ENCODE measurements around the gene MRPS7.

DNA sequence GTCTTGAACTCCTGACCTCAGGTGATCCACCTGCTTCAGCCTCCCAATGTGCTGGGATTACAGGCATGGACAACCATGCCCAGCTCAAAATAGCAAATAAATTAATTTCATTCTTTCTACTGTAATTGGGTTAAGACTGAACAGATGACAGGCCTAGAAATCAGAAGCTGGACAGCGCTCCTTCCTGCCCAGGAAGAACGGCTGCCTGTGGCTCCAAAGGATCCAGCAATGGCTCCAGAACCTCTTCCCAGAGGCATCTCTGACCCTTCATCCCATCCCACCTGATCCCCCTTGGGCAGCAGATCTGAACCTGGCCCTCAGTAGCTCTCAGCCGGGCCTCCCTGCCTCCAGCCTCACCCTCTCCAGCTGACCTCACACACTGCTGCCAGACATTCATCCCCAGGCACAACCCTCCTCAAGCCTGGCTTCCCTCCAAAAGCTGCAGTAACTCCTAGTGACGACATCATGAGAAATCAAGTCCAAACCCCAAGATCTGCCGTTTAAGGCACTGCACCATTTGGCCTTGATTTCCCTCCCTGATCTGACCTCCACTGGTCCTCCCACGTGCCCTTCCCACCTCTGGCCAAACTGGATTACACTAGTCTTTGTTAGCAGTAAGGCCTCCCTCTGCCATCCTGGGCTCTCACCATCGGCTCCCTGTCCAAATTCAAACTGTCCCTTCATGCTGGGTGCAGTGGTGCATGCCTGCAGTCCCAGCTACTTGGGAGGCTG lies 12.5 kb downstream of the MRPS7 start:
- TF ChIP-seq EZH2 (IDR thresholded peaks at IDR 0.05; ENCODE audit: borderline replicate concordance, low read depth, low read length, severe bottlenecking) (no peak), POLR2AphosphoS5 (IDR thresholded peaks at IDR 0.05; ENCODE audit: insufficient read depth, low read depth, low read length) (no peak), JUN (IDR thresholded peaks at IDR 0.05; ENCODE audit: borderline replicate concordance, insufficient read depth, insufficient read length, low read depth) (no peak), MAX (IDR thresholded peaks at IDR 0.05; ENCODE audit: insufficient read depth, insufficient read length) (no peak), POLR2A (IDR thresholded peaks at IDR 0.05; ENCODE audit: low read depth, low read length) (no peak), GATA2 (IDR thresholded peaks at IDR 0.05; ENCODE audit: insufficient read depth, insufficient read length, low read depth, low read length) (no peak), MYC (IDR thresholded peaks at IDR 0.05; ENCODE audit: low read depth, low read length) (no peak), FOS (IDR thresholded peaks at IDR 0.05; ENCODE audit: borderline replicate concordance, insufficient read depth, low read length) (no peak)
- TF ChIP-seq, protein P1, sequence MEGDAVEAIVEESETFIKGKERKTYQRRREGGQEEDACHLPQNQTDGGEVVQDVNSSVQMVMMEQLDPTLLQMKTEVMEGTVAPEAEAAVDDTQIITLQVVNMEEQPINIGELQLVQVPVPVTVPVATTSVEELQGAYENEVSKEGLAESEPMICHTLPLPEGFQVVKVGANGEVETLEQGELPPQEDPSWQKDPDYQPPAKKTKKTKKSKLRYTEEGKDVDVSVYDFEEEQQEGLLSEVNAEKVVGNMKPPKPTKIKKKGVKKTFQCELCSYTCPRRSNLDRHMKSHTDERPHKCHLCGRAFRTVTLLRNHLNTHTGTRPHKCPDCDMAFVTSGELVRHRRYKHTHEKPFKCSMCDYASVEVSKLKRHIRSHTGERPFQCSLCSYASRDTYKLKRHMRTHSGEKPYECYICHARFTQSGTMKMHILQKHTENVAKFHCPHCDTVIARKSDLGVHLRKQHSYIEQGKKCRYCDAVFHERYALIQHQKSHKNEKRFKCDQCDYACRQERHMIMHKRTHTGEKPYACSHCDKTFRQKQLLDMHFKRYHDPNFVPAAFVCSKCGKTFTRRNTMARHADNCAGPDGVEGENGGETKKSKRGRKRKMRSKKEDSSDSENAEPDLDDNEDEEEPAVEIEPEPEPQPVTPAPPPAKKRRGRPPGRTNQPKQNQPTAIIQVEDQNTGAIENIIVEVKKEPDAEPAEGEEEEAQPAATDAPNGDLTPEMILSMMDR (IDR thresholded peaks at IDR 0.05; ENCODE audit: extremely low read depth in 1 of 2, insufficient read depth in 1 of 2, low read depth in 1 of 2, low read length in 2 of 2), result no peak

Measured in endothelial cell of umbilical vein (primary cell).